Stimulated activated CD4-positive, alpha-beta T cell treated with anti-CD3 and anti-CD28 coated beads, Interleukin-4, amount 100 ng/mL, for 4 hours (primary cell): ENCODE results near the gene PRDM11.

ENCODE experiments used
- DNase-seq, 2 experiments: peaks; one replicate each; pipeline ENCODE4 v3.0.0-alpha.2; 2020

Gene PRDM11

GRCh38 chr11:45267652-45268299 lies 121.3 kb downstream of the PRDM11 start:
- DNase-seq: no peak

- no peak for DNase-seq
Observed at GRCh38 chr11:45269678-45270077, 123.2 kb downstream of the PRDM11 start.

- DNase-seq: no peak
Observed at GRCh38 chr11:45270946-45271716, 124.7 kb downstream of the PRDM11 start.

- no peak for DNase-seq
Observed at GRCh38 chr11:45272701-45273100, 126.3 kb downstream of the PRDM11 start.

- no peak for DNase-seq
Observed at GRCh38 chr11:45273509-45273908, 127.1 kb downstream of the PRDM11 start.

GRCh38 chr11:45274206-45274605 lies 127.8 kb downstream of the PRDM11 start:
- DNase-seq: no peak

GRCh38 chr11:45275828-45276227 lies 129.4 kb downstream of the PRDM11 start:
- DNase-seq: no peak

GRCh38 chr11:45278714-45279113 lies 132.3 kb downstream of the PRDM11 start:
- DNase-seq: no peak

GRCh38 chr11:45279645-45280044 lies 133.2 kb downstream of the PRDM11 start:
- no peak for DNase-seq

- DNase-seq: no peak
Observed at GRCh38 chr11:45280449-45280848, 134.0 kb downstream of the PRDM11 start.

- DNase-seq: no peak
Observed at GRCh38 chr11:45282081-45282480, 135.6 kb downstream of the PRDM11 start.
